Measurements from ENCODE around the gene NLGN2. TPM values are rescaled to one million over a fixed set of nuclear protein-coding genes. Genes with fewer than 3 reads are reported as not detected.

Gene NLGN2
- total RNA-seq, 1 experiment from 2014 or later = 6.7 TPM

GRCh38 chr17:7389924-7390910 is 17.4 kb upstream of the NLGN2 start:
- intact Hi-C loops (cut with micrococcal nuclease) = no loop called here
- BruUV-seq (replicated peaks) = TSS peak; percentile 48
- CTCF ChIA-PET = interaction anchor here (0.5 to 0.8 kb wide), 3 partner anchors 118 to 869 kb away, joined by 3 to 4 read pairs (median 3); no protein-coding TSS in a partner anchor
- Mint-ChIP-seq H3K36me3 (ENCODE audit: insufficient read depth, unreplicated experiment) (peaks cover 50% of the 10 kb centered on the region), H3K27ac (ENCODE audit: low read depth, unreplicated experiment) (no peak overlapping the region), H3K4me1 (ENCODE audit: insufficient read depth, unreplicated experiment) (peaks cover 5% of the 10 kb centered on the region), H3K27me3 (ENCODE audit: insufficient read depth, unreplicated experiment) (no peaks in the 10 kb centered on the region), H3K4me3 (ENCODE audit: unreplicated experiment) (no peak overlapping the region), H3K9me3 (ENCODE audit: unreplicated experiment) (no peaks in the 10 kb centered on the region)
- POLR2A ChIA-PET = interaction anchor here (0.6 to 1.2 kb wide), 5 partner anchors 8 to 167 kb away, joined by 3 to 5 read pairs (median 3); partner anchors contain the start of gene TNK1
- DNase-seq (ENCODE audit: unreplicated experiment) = no peak
- TF ChIP-seq CTCF (IDR thresholded peaks at IDR 0.05; ENCODE audit: unreplicated experiment) = no peak

DNA sequence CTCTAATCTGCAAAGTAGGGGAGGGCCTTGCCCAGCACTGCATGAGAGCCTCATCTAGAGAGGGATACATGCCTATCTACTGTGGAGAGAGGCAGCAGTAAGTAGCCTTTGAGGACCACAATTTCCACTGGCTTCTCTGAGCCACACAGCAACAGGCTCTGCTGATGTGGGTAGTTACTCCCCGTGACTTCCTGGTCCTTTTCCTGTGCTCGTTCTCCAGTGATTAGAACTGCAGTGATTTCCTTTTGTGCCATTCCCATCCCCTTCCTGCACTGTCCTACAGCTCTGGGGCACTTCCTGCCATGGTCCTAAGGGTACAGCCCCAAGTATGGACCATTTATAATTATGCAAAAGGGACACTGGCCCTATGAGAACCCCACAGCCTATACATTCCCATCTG is 16.3 kb upstream of the NLGN2 start:
- no TSS peak for BruUV-seq (replicated peaks)
- POLR2A ChIA-PET = interaction anchor here (0.6 kb wide), 1 partner anchor 9 kb away, joined by 3 read pairs; no protein-coding TSS in a partner anchor
- H3K27me3 Mint-ChIP-seq (ENCODE audit: insufficient read depth, unreplicated experiment) = no peaks in the 10 kb centered on the region
- no peaks in the 10 kb centered on the region for H3K9me3 Mint-ChIP-seq (ENCODE audit: unreplicated experiment)
- CTCF ChIA-PET = no interaction called here
- peaks cover 6% of the 10 kb centered on the region for H3K4me1 Mint-ChIP-seq (ENCODE audit: insufficient read depth, unreplicated experiment)
- no peak overlapping the region for H3K4me3 Mint-ChIP-seq (ENCODE audit: unreplicated experiment)
- TF ChIP-seq CTCF (IDR thresholded peaks at IDR 0.05; ENCODE audit: unreplicated experiment) = no peak
- intact Hi-C loops (cut with micrococcal nuclease) = no loop called here
- H3K36me3 Mint-ChIP-seq (ENCODE audit: insufficient read depth, unreplicated experiment) = peaks cover 43% of the 10 kb centered on the region
- no peak overlapping the region for H3K27ac Mint-ChIP-seq (ENCODE audit: low read depth, unreplicated experiment)
- DNase-seq (ENCODE audit: unreplicated experiment) = no peak

DNA sequence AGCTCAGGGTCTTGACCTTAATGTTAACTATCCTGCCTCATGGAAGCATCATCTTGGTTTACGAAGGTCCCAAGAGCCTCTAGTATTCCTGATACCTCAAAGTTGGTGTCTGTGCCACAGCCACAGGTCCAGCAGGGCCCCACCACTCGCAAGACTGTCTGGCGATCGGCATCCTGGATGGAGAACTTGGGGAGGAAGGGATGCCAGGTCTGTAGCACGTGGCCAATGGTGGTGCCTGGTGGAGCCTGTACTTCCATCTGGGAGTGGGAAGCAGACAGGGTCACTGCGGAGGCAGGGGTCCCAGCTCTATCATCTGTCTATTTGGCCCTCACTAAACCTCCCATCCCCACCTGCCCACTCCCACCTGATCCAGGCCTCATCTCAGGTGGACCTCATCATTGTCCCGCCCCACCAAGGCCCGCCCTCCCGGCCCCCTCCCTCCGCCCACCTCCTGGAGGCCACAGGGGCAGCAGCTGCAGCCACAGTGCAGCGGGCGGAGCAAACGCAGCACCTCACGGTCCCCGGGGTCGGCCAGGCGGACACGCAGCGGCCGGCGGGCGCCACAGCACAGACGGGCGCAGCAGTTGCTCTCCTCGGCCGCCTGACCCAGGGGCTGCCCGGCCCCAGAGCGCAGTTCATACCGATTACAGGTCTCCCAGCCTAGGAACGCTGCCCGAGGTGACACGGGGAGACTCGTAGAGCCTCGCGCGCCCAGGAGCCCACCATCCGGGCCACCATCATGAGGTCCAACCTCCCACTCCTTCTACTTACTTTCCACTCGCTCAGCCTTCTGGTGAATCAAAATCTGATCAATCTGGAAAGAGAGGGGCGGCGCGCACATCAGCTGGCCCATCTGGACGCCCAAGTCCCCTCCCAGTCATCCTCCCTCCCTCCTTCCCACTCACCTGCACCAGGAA is 14.7 kb upstream of the NLGN2 start:
- intact Hi-C loops (cut with micrococcal nuclease) = no loop called here
- DNase-seq (ENCODE audit: unreplicated experiment) = no peak
- CTCF ChIA-PET = interaction anchor here (0.6 to 1.2 kb wide), 3 partner anchors 12 to 296 kb away, joined by 3 to 5 read pairs (median 3); partner anchors contain the start of gene TNK1
- H3K9me3 Mint-ChIP-seq (ENCODE audit: unreplicated experiment) = no peaks in the 10 kb centered on the region
- peak overlapping the region; percentile 81 for H3K4me3 Mint-ChIP-seq (ENCODE audit: unreplicated experiment)
- no peak for TF ChIP-seq CTCF (IDR thresholded peaks at IDR 0.05; ENCODE audit: unreplicated experiment)
- no TSS peak for BruUV-seq (replicated peaks)
- POLR2A ChIA-PET = interaction anchor here (0.7 to 2.4 kb wide), 12 partner anchors 7 to 683 kb away, joined by 3 to 17 read pairs (median 3); partner anchors contain the start of genes TMEM102, TMEM256 and TMEM95
- H3K36me3 Mint-ChIP-seq (ENCODE audit: insufficient read depth, unreplicated experiment) = peaks cover 39% of the 10 kb centered on the region
- H3K4me1 Mint-ChIP-seq (ENCODE audit: insufficient read depth, unreplicated experiment) = peaks cover 6% of the 10 kb centered on the region
- H3K27me3 Mint-ChIP-seq (ENCODE audit: insufficient read depth, unreplicated experiment) = no peaks in the 10 kb centered on the region
- H3K27ac Mint-ChIP-seq (ENCODE audit: low read depth, unreplicated experiment) = no peak overlapping the region
